Small intestine (tissue), 7 donors: ENCODE measurements around the gene CNTN6. TPM values are rescaled to one million over a fixed set of nuclear protein-coding genes. Genes with fewer than 3 reads are reported as not detected.

ENCODE experiments used
- DNase-seq, 2 donors: peaks; one replicate each; pipeline versions ENCODE4 v3.0.0 to v3.0.0-alpha.2; 2013
- FAIRE-seq: peaks from 2 replicates; lab custom pipeline; 2012; peaks lifted over from hg19 to GRCh38; lab: Jason Lieb, UNC
- H3K27ac ChIP-seq, 3 donors: one replicate each; pipeline ENCODE4 v1.5.1; 2013; ENCODE audit warnings: low read length in 2 of 3, mild to moderate bottlenecking in 2 of 3, control low read depth in 1 of 3, inconsistent platforms in 1 of 3, low read depth in 1 of 3, moderate library complexity in 1 of 3
- H3K27me3 ChIP-seq, 3 donors: one replicate each; pipeline ENCODE4 v1.6.1; 2013; ENCODE audit warnings: low read length in 3 of 3, inconsistent platforms in 1 of 3; ENCODE audit not compliant: control insufficient read depth in 3 of 3, insufficient read depth in 3 of 3
- H3K36me3 ChIP-seq, 3 donors: one replicate each; pipeline ENCODE4 v1.6.1; 2013; ENCODE audit warnings: low read length in 3 of 3, inconsistent platforms in 1 of 3, low read depth in 1 of 3, mild to moderate bottlenecking in 1 of 3, moderate library complexity in 1 of 3; ENCODE audit not compliant: control insufficient read depth in 3 of 3, insufficient read depth in 2 of 3
- H3K4me1 ChIP-seq, 3 donors: one replicate each; pipeline ENCODE4 v1.6.1; 2013; ENCODE audit warnings: low read length in 2 of 3, inconsistent platforms in 1 of 3, low read depth in 1 of 3, mild to moderate bottlenecking in 1 of 3, moderate library complexity in 1 of 3; ENCODE audit not compliant: control insufficient read depth in 3 of 3, insufficient read depth in 2 of 3
- H3K4me3 ChIP-seq, 3 donors: one replicate each; pipeline ENCODE4 v1.5.1; 2013; ENCODE audit warnings: low read length in 3 of 3, control low read depth in 1 of 3, inconsistent platforms in 1 of 3, low read depth in 1 of 3, mild to moderate bottlenecking in 1 of 3, moderate library complexity in 1 of 3
- H3K9me3 ChIP-seq, 2 donors: one replicate each; pipeline ENCODE4 v1.6.1; 2013; ENCODE audit warnings: low read depth in 1 of 2, low read length in 1 of 2; ENCODE audit not compliant: control insufficient read depth in 2 of 2, insufficient read depth in 1 of 2
- WGBS, 3 donors: extraction: QIAGEN DNeasy Blood & Tissue Kit; methylation state at CpG; one replicate each; pipeline ENCODE4 v1.1.7; 2013; 5-methylcytosine and 5-hydroxymethylcytosine counted together
- polyA plus RNA-seq, 4 donors: library from polyadenylated mRNA; stranded (reverse) in 3 of 4; unstranded in 1 of 4; fragments of 200-250 nt in 3 of 4; fragments of 120-200 nt in 1 of 4; gene quantifications; one replicate each; pipeline versions ENCODE4 v1.2.1 to v1.2.3, GENCODE V29; 2013
- donor health status: healthy with polysubstance abuse.
- donor health status: control.
- donor health status: control.
- donor health status: Bipolar disorder and iron deficiency.
- donor health status: healthy.

CNTN6 gene
- polyA plus RNA-seq, 4 donors, result 0.03 to 0.19 TPM; not detected in 2

DNA sequence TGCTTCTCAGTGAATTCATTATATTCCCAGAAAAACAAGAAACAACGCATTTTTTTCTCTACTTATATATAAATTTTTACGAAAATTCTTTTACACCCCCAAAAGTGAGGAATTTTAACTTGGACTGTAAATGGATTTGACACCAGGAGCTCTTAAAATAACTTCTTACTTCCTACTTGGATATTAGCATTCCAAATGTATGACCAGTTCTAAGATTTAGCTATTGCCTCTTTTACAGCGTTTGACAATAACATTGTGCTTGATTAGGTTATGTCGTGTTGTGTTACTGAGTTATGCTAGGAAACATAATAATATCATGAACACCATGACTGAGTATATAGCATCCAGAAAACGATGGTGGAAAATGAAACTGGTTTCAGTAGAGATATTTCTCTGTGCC, 177.0 kb downstream of the CNTN6 start:
- Histone ChIP-seq H3K27me3 (no peaks in the 10 kb centered on the region), H3K36me3 (no peaks in the 10 kb centered on the region), H3K4me3 (no peak overlapping the region), H3K4me1 (no peaks in the 10 kb centered on the region), H3K9me3 (peaks cover 0 to 3% of the 10 kb centered on the region in 2 donors), H3K27ac (no peak overlapping the region)
- FAIRE-seq, result no peak
- DNase-seq, result no peak
- WGBS, 3 donors, result 77 to 81% (median 78%) methylated on average over 5 of the region's 5 CpGs

DNA sequence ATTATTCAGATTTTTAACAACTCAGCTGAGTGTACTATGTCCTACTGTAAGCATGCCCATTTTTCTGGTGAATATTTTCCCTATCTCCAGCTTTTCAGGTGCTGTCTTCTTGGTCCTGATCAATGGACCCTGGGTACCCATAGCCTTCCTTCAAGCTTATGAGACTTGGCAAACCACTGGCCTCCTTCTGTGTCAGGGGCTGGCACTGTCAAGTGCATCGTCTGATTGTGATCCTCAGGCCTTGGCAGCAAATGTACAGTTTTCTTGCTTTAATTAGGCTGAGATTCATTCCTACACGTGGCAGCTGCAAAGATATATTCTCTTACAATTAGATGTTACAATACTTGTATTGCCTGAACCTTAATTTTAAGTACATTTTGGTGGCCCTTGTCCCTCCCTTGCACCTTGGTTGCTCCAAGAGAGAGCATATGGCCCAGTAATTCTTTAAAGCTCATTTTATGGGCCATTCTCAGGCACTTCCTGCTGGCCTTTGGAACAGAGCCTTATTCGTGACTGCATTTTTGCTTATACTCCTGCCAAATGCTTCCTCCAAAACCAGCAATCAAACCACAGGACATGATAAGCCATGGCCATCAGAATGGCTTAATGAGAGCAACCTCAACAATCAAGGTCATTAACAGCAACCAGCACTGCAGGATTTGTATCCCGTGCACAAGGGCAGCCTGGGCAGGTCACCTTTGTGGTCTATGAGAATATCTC, 179.9 kb downstream of the CNTN6 start:
- H3K36me3 ChIP-seq, result no peaks in the 10 kb centered on the region
- no peak for FAIRE-seq
- 51 to 73% (median 61%) methylated on average over 4 of the region's 4 CpGs for WGBS, 3 donors

DNA sequence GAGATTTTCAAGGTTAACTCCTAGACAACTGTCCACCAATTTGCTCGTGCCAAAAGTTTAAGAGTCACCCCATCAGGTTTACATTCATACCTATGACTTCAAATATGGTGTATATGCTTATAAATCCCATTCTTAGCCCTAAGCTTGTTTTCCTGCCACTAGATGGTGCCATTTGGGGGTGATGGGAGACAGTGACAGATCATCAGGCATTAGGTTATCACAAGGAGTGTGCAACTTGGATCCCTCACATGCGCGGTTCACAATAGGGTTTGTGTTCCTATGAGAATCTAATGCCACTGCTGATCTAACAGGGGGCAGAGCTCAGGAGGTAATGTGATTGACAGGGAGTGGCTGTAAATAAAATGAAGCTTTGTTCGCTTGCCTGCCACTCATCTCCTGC, 182.7 kb downstream of the CNTN6 start:
- WGBS, 3 donors, result 54 to 83% (median 80%) methylated on average over 4 of the region's 4 CpGs
- no peak for FAIRE-seq
- Histone ChIP-seq H3K27ac (no peak overlapping the region), H3K36me3 (no peaks in the 10 kb centered on the region), H3K4me1 (no peaks in the 10 kb centered on the region), H3K9me3 (peaks cover 0 to 3% of the 10 kb centered on the region in 2 donors), H3K27me3 (no peaks in the 10 kb centered on the region), H3K4me3 (no peak overlapping the region)
- peak in 1 of 2 donors; percentile 33 for DNase-seq

More for the DNA sequence above, 179.9 kb downstream of the CNTN6 start:
- DNase-seq, result peak in 1 of 2 donors; percentile 0
- Histone ChIP-seq H3K9me3 (peaks cover 0 to 3% of the 10 kb centered on the region in 2 donors), H3K4me3 (no peak overlapping the region), H3K4me1 (no peaks in the 10 kb centered on the region), H3K27ac (no peak overlapping the region), H3K27me3 (no peaks in the 10 kb centered on the region)

DNA sequence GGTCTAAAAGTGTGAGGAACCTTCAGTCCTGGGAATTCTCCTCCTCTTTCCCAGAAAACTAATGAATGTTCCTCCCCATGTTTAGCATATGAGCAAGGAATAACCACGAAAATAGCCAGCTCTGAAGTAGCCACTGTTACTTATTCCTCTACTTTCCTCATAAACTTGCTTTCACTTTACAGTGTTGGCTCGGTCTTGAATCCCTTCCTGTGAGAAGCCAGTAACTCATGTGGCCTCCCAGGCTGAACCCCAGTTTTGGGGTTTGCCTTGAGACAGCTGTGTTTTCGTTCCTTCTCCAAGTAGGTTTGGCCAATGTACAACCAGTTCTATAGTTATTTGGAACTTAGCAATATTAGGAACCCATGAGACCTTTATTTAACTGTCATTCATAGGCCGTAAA, 195.0 kb downstream of the CNTN6 start:
- Histone ChIP-seq H3K27ac (no peak overlapping the region), H3K27me3 (no peaks in the 10 kb centered on the region), H3K36me3 (no peaks in the 10 kb centered on the region), H3K4me1 (no peaks in the 10 kb centered on the region), H3K4me3 (no peak overlapping the region), H3K9me3 (peaks cover 0 to 2% of the 10 kb centered on the region in 2 donors)
- FAIRE-seq (no peak), DNase-seq (no peak)
- 65 to 80% (median 70%) methylated on average over 4 of the region's 4 CpGs for WGBS, 3 donors

DNA sequence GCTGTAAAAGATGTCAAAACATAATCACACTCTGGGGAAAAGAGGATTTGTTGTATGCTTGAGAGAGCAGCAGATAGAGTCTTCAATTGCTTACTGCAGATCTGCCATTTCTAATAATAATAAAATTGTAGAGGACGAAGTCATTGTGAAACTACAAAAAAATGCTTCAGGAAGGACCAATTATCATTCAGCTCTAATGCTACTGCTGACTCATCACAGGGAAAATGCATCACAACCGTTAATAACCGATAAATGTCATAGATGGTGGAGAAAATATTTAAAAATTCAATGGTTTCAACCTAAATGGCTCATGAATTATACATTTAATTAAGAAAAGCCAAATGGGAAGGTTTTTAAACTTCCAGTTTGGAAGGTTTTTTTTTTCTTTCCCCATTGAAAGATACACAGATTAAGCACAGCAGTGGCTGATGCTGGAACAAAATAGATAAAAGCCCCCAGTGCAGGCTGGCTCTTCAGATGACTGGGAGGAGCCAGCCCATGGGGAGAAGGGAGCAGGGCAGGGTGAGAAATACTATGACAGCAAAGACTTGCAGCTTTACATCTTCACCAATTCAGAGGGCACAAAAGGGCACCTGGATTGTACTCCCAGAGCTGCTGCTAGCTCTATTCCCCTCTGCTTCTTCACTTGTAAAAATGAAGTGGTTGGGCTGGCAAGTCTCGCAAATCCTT, 196.1 kb downstream of the CNTN6 start:
- no peak for DNase-seq
- Histone ChIP-seq H3K4me3 (no peak overlapping the region), H3K9me3 (peaks cover 0 to 2% of the 10 kb centered on the region in 2 donors), H3K36me3 (no peaks in the 10 kb centered on the region), H3K27me3 (no peaks in the 10 kb centered on the region), H3K4me1 (no peaks in the 10 kb centered on the region), H3K27ac (no peak overlapping the region)
- 75 to 79% (median 76%) methylated on average over 4 of the region's 4 CpGs for WGBS, 3 donors
- no peak for FAIRE-seq

DNA sequence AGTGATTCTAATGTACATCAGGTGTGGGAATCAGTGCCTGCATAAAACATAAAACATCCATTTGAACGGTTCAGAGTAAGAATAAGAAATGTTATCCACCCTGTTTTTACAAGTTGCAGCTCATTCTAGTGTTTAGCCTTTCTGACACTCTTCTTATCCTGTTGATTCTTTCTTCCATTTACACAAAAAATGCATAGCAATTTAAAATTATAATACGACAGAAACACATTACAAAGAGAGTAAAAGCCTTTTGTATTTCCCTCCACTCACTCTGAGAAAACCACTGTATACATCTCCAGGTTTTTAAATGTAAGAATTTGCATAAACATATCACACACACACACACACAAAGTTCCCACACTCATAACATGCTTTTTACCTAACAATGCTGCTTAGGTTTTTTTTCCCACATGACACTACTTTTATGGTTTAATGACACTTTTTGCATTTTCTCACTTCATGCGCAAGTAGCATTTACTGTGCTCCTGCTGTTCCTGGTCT, 199.8 kb downstream of the CNTN6 start:
- Histone ChIP-seq H3K27ac (no peak overlapping the region), H3K4me1 (no peaks in the 10 kb centered on the region), H3K9me3 (peaks cover 0 to 2% of the 10 kb centered on the region in 2 donors), H3K27me3 (no peaks in the 10 kb centered on the region), H3K4me3 (no peak overlapping the region), H3K36me3 (no peaks in the 10 kb centered on the region)
- 46 to 54% (median 54%) methylated on average over 3 of the region's 3 CpGs for WGBS, 3 donors
- DNase-seq, result no peak
- FAIRE-seq, result no peak

DNA sequence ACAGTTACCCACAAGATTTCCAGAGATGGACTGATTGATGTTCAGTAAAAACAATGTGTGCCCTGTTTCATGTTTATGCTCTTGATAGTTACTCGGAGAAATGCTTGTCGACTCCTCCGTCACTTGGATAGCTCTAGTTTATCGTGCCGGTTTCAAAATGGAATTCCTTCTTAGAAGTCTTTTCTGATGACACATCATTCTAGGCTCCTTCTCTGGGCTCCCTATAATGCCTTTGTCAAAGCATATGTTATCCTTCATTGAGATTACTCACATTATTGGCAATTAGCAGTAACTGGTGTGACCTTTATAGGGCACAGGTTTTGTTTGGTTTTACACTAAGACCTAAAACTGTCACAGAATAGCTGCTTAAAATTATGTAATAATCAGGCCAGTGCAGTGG, 201.8 kb downstream of the CNTN6 start:
- Histone ChIP-seq H3K4me1 (no peaks in the 10 kb centered on the region), H3K9me3 (no peaks in the 10 kb centered on the region), H3K36me3 (no peaks in the 10 kb centered on the region), H3K27ac (no peak overlapping the region), H3K4me3 (no peak overlapping the region), H3K27me3 (no peaks in the 10 kb centered on the region)
- 88 to 94% (median 91%) methylated on average over 5 of the region's 5 CpGs for WGBS, 3 donors
- DNase-seq (no peak), FAIRE-seq (no peak)

DNA sequence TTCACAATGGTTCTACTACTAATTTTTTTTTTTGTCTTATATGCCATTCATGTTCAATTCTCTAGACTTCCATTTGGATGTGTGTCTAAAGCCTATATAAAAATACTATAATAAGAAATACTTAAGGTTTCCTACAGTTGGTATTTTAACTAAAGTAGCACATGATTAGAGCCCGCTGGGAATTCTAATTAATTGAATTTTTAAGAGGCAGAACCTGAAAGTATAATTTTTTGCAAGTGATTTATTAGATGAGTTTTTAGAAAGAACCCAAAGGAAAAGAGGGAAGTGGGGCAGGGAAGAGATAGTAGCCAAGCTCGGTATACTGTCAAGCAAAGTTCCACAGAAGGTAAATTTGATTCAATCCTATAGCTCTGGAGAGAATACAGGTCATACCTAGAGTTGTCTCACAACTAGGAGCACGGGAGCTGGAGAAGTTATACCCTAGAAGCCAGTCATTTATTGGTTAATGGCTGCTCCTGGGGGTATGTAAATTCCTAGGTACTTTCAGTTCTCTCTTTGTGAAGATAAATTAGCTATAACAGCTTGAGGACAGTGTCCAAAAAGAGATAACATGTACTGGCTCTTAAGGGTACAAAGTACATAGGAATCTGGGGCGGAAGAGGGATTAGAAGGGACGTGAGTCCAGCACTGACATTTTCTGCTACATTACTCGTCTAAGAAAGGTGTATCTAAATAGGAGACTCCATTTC, 225.6 kb downstream of the CNTN6 start:
- FAIRE-seq (no peak), DNase-seq (peak in 1 of 2 donors; percentile 42)
- WGBS, 3 donors, result 34 to 53% (median 53%) methylated on average over 6 of the region's 6 CpGs
- Histone ChIP-seq H3K27ac (no peak overlapping the region), H3K27me3 (no peaks in the 10 kb centered on the region), H3K4me1 (no peaks in the 10 kb centered on the region), H3K36me3 (no peaks in the 10 kb centered on the region), H3K9me3 (no peaks in the 10 kb centered on the region), H3K4me3 (no peak overlapping the region)
